Chondrocyte (in vitro differentiated cells): ENCODE measurements around the gene TBC1D30. TPM values are rescaled to one million over a fixed set of nuclear protein-coding genes. Genes with fewer than 3 reads are reported as not detected.

Experiments used
- DNase-seq: peaks from one replicate; pipeline ENCODE4 v3.0.0; 2021; ENCODE audit warnings: mixed read lengths, low spot score
- H3K27ac Mint-ChIP-seq: one replicate; pipeline ENCODE4 v1.8.0; 2021; ENCODE audit warnings: mild to moderate bottlenecking, moderate library complexity, mixed read lengths; ENCODE audit not compliant: unreplicated experiment
- H3K27me3 Mint-ChIP-seq: 2 replicates; pipeline ENCODE4 v1.8.0; 2021; ENCODE audit warnings: low read depth, mixed read lengths
- H3K36me3 Mint-ChIP-seq: 2 replicates; pipeline ENCODE4 v1.8.0; 2021; ENCODE audit warnings: low read depth, mixed read lengths
- H3K4me1 Mint-ChIP-seq: 2 replicates; pipeline ENCODE4 v1.8.0; 2021; ENCODE audit warnings: low read depth, mild to moderate bottlenecking, mixed read lengths
- H3K4me3 Mint-ChIP-seq: one replicate; pipeline ENCODE4 v1.8.0; 2021; ENCODE audit warnings: mild to moderate bottlenecking, moderate library complexity, mixed read lengths; ENCODE audit not compliant: unreplicated experiment
- H3K9me3 Mint-ChIP-seq: 2 replicates; pipeline ENCODE4 v1.8.0; 2021; ENCODE audit warnings: low read depth, mixed read lengths
- total RNA-seq: library from RNA; stranded (reverse); gene quantifications from 3 replicates; pipeline ENCODE4 v1.2.1, GENCODE V29; 2021
- TF ChIP-seq, protein P1 (sequence below): fragments of 200-600 bp; sonication (generic); IDR thresholded peaks from 2 replicates; pipeline ENCODE4 v1.5.0; 2021; ENCODE audit warnings: antibody characterized with exemption, mild to moderate bottlenecking, moderate library complexity

Gene TBC1D30
- total RNA-seq, 1 donor from 2014 or later: 1.7 TPM

DNA sequence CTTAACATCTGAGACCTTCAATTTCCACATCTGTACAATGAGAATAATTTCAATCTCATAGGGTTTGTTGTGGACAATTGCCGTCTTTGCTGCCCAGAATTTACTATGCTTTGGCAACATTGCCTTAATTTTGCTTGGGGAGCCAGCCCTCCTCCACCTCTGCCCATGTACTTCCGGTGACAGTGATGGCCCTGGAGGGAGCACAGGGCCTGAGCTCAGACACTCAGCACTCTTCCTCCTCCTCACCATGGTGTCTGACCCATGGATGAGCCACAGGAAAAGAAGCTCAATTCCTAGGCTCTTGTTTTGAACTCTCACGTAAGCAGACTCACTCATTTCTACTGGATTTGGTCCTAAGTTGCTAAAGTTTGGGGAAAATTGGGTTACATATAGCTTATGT lies 58.2 kb downstream of the TBC1D30 start:
- H3K9me3 Mint-ChIP-seq: peaks cover 2% of the 10 kb centered on the region
- no peak overlapping the region for H3K27ac Mint-ChIP-seq
- TF ChIP-seq, protein P1, sequence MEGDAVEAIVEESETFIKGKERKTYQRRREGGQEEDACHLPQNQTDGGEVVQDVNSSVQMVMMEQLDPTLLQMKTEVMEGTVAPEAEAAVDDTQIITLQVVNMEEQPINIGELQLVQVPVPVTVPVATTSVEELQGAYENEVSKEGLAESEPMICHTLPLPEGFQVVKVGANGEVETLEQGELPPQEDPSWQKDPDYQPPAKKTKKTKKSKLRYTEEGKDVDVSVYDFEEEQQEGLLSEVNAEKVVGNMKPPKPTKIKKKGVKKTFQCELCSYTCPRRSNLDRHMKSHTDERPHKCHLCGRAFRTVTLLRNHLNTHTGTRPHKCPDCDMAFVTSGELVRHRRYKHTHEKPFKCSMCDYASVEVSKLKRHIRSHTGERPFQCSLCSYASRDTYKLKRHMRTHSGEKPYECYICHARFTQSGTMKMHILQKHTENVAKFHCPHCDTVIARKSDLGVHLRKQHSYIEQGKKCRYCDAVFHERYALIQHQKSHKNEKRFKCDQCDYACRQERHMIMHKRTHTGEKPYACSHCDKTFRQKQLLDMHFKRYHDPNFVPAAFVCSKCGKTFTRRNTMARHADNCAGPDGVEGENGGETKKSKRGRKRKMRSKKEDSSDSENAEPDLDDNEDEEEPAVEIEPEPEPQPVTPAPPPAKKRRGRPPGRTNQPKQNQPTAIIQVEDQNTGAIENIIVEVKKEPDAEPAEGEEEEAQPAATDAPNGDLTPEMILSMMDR: no peak
- no peaks in the 10 kb centered on the region for H3K4me1 Mint-ChIP-seq
- H3K27me3 Mint-ChIP-seq: peaks cover 9% of the 10 kb centered on the region
- H3K36me3 Mint-ChIP-seq: peaks cover 2% of the 10 kb centered on the region
- no peak for DNase-seq
- H3K4me3 Mint-ChIP-seq: no peak overlapping the region

DNA sequence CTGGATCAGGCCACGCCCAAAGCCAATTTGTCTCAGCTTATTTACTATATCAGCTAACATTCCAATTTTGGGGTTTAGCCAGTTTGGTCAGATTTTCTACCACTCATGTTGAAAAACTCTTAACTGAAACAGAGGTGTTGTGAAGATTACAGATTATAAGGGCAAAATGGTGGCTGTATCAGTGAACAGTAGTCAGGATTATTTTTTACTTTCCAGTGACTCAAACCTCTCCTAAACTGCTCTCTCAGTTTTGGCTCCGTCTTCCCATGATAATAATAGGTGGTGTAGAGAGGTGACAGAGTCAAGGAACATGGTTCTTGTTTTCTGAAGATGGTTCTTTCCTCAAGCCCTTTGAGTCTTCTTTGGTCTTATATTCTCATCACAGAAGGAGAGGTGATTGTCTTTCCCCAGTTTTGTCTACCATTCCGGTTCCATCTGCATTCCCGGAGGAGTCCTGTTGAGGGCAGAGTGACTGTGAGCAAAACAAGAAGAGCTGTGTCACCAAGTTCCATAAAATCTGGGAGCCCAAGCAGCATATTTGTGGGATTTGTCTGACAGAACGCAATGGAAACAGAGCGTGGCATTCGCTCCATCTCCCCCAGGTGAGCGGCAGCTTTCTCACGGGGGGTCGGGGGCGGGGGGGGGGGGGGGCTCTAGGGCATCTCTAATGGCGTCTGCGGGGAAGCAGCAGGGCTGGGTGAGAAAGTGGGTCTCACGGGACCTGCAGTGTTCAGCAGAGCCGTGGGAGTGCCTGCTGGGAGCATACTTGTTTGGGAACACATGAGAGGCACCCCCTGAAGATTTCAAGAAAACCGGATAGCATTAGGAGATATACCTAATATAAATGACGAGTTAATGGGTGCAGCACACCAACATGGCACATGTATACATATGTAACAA lies 59.1 kb downstream of the TBC1D30 start:
- no peaks in the 10 kb centered on the region for H3K9me3 Mint-ChIP-seq
- no peak overlapping the region for H3K27ac Mint-ChIP-seq
- peaks cover 7% of the 10 kb centered on the region for H3K27me3 Mint-ChIP-seq
- peaks cover 2% of the 10 kb centered on the region for H3K36me3 Mint-ChIP-seq
- no peak for DNase-seq
- H3K4me1 Mint-ChIP-seq: no peaks in the 10 kb centered on the region
- H3K4me3 Mint-ChIP-seq: no peak overlapping the region
- TF ChIP-seq, protein P1: no peak

DNA sequence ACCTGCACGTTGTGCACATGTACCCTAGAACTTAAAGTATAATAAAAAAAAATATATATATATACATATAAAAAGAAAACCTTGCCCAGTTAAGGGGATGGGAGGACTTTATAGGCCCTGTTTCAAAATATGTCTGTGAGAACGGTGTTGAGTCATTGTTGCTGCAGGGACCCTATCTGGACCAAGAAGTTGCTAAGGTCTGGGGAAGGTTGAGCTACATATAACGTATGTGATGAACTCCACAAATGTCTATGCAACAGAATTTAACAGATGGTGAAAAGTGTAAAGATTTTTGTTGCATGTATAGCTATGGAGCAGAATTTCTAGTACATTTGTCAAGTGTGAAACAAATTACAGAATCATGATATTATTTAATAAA lies 59.7 kb downstream of the TBC1D30 start:
- DNase-seq: no peak
- H3K9me3 Mint-ChIP-seq: no peaks in the 10 kb centered on the region
- H3K4me1 Mint-ChIP-seq: no peaks in the 10 kb centered on the region
- peaks cover 10% of the 10 kb centered on the region for H3K27me3 Mint-ChIP-seq
- H3K4me3 Mint-ChIP-seq: no peak overlapping the region
- TF ChIP-seq, protein P1: no peak
- H3K36me3 Mint-ChIP-seq: peaks cover 2% of the 10 kb centered on the region
- no peak overlapping the region for H3K27ac Mint-ChIP-seq

DNA sequence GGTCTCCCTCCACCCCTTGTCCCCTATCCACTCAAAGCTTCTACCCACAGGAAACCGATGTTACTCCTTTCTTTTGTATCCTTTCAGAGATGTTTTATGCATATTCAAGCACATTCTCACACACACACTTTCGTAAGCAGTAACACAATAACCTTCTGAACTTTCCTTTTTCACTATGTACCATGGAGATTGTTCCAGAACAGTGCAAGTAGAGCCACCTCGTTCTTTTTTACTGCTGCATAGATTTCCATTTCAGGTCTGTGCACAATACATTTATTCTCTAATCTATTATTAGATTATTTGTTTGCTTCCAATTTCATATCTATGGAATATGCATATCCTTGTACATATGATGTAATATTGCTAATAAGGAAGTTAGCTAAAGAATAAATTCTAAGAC lies 60.3 kb downstream of the TBC1D30 start:
- no peak for DNase-seq
- no peak overlapping the region for H3K4me3 Mint-ChIP-seq
- no peaks in the 10 kb centered on the region for H3K4me1 Mint-ChIP-seq
- H3K27me3 Mint-ChIP-seq: peaks cover 13% of the 10 kb centered on the region
- peaks cover 2% of the 10 kb centered on the region for H3K36me3 Mint-ChIP-seq
- H3K9me3 Mint-ChIP-seq: no peaks in the 10 kb centered on the region
- TF ChIP-seq, protein P1: no peak
- no peak overlapping the region for H3K27ac Mint-ChIP-seq

DNA sequence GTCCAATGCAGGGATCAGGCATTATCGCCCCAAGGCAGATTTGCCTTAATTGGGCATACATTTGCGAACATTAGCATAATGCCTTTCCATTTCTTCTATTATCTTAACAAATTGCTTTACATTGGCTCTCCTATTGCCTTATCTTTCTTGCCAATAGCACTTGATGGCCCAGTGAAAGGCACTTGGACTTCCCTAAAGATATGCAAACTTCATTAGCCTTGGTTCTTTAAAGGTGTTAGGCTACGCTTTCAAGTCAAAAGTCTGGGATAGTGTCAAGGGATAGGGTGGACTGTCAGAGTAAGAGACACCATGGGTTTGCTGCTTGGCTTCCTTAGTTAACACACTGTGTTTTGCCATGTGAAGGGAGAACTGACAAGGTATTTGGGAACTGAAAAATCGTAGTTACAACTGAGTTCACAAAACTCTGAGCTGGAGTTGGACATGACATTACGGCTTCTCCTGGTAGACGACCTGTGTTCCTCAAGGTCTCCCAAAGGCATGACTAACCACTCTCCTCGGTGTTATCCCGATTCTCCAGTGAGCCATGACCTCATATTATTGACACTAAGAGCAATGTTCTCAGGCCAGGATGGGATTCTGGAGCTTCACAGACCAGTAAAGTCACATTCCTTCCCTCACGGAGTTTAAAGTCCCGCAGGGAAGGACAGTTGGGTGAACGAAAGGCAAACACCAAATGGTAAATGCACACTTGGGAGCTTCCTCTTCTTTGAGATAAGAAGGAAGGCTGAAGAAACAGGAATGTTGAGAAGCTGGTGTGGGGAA lies 65.2 kb downstream of the TBC1D30 start:
- Mint-ChIP-seq H3K27me3 (peaks cover 18% of the 10 kb centered on the region), H3K36me3 (no peaks in the 10 kb centered on the region), H3K4me3 (no peak overlapping the region), H3K9me3 (no peaks in the 10 kb centered on the region), H3K27ac (no peak overlapping the region), H3K4me1 (peaks cover 3% of the 10 kb centered on the region)
- no peak for DNase-seq
- TF ChIP-seq, protein P1: no peak
